Stimulated activated naive CD4-positive, alpha-beta T cell treated with Interleukin-2 at 50 U/mL for 16 hours (primary cell): ENCODE results near the gene RNF17.
"Not testable (repeated sequence)": the region's sequence is repeated elsewhere in the genome, so short reads cannot be mapped to it uniquely, and the experiment has no call there.

Experiments
- DNase-seq: peaks from one replicate; lab custom pipeline; 2025; lab: John Stamatoyannopoulos, UW

Gene RNF17

GRCh38 chr13:24742977-24743376 is 21.0 kb upstream of the RNF17 start:
- DNase-seq = no peak

GRCh38 chr13:24744247-24744646 is 19.7 kb upstream of the RNF17 start:
- DNase-seq = no peak

- no peak for DNase-seq
Measured at GRCh38 chr13:24745516-24745860, 18.5 kb upstream of the RNF17 start.

GRCh38 chr13:24745861-24746617 is 17.9 kb upstream of the RNF17 start:
- DNase-seq = no peak

- no peak for DNase-seq
Measured at GRCh38 chr13:24746618-24747247, 17.2 kb upstream of the RNF17 start.

GRCh38 chr13:24747248-24748060 is 16.5 kb upstream of the RNF17 start:
- DNase-seq = no peak

- DNase-seq = no peak
Measured at GRCh38 chr13:24748061-24748400, 15.9 kb upstream of the RNF17 start.

GRCh38 chr13:24759197-24759596 is 4.8 kb upstream of the RNF17 start:
- DNase-seq = no peak

- no peak for DNase-seq
Measured at GRCh38 chr13:24764276-24764630, 284 bp downstream of the RNF17 start.

GRCh38 chr13:24777171-24777570 is 13.2 kb downstream of the RNF17 start:
- no peak for DNase-seq

- DNase-seq = no peak
Measured at GRCh38 chr13:24784319-24784718, 20.4 kb downstream of the RNF17 start.

GRCh38 chr13:24788538-24788937 is 24.6 kb downstream of the RNF17 start:
- no peak for DNase-seq

- no peak for DNase-seq
Measured at GRCh38 chr13:24802074-24802473, 38.1 kb downstream of the RNF17 start.

- no peak for DNase-seq
Measured at GRCh38 chr13:24821207-24821606, 57.2 kb downstream of the RNF17 start.

- no peak for DNase-seq
Measured at GRCh38 chr13:24822640-24823039, 58.7 kb downstream of the RNF17 start.

GRCh38 chr13:24823122-24823710 is 59.2 kb downstream of the RNF17 start:
- DNase-seq = not testable (repeated sequence)

GRCh38 chr13:24827799-24828198 is 63.8 kb downstream of the RNF17 start:
- no peak for DNase-seq

- DNase-seq = no peak
Measured at GRCh38 chr13:24834902-24835510, 71.0 kb downstream of the RNF17 start.

GRCh38 chr13:24837528-24837927 is 73.6 kb downstream of the RNF17 start:
- DNase-seq = not testable (repeated sequence)

- DNase-seq = no peak
Measured at GRCh38 chr13:24842549-24843274, 78.7 kb downstream of the RNF17 start.

- no peak for DNase-seq
Measured at GRCh38 chr13:24851546-24851945, 87.6 kb downstream of the RNF17 start.

- DNase-seq = no peak
Measured at GRCh38 chr13:24854311-24854710, 90.3 kb downstream of the RNF17 start.
